ENCODE measurements around the gene GADD45A. TPM values are rescaled to one million over a fixed set of nuclear protein-coding genes. Genes with fewer than 3 reads are reported as not detected.

The GADD45A gene
- total and polyA plus RNA-seq, 9 of the 15 experiments (the other 6 are each of a cell fraction or from before 2014, with no cell fraction given), result 21.3 to 156 (median 62.1) TPM

DNA sequence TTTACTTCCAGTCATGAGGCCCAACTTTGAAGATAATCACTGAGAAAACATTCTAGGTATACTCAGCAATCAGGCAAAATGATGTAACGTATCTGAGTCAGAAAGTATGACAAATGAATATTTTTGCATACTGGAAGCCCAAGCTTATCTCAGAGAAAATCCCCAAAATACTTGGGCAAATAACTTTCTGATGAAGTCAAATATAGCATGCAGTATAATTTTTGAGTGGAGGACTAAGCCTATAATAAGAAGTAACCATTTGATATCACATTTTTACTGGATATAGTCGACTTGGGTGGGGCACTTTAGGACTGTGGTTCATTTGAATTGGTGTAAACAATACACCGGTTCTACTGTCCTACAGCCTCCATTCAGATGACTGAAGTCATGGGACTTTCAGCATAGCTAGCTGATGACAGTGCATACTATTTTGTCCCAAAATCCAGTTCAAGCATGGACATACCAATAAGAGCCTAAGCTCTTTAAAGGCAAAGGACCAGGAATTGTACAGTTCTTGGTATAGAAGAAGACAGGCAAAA lies 2.3 kb upstream of the GADD45A start (continued):
- TF ChIP-seq, protein P1, sequence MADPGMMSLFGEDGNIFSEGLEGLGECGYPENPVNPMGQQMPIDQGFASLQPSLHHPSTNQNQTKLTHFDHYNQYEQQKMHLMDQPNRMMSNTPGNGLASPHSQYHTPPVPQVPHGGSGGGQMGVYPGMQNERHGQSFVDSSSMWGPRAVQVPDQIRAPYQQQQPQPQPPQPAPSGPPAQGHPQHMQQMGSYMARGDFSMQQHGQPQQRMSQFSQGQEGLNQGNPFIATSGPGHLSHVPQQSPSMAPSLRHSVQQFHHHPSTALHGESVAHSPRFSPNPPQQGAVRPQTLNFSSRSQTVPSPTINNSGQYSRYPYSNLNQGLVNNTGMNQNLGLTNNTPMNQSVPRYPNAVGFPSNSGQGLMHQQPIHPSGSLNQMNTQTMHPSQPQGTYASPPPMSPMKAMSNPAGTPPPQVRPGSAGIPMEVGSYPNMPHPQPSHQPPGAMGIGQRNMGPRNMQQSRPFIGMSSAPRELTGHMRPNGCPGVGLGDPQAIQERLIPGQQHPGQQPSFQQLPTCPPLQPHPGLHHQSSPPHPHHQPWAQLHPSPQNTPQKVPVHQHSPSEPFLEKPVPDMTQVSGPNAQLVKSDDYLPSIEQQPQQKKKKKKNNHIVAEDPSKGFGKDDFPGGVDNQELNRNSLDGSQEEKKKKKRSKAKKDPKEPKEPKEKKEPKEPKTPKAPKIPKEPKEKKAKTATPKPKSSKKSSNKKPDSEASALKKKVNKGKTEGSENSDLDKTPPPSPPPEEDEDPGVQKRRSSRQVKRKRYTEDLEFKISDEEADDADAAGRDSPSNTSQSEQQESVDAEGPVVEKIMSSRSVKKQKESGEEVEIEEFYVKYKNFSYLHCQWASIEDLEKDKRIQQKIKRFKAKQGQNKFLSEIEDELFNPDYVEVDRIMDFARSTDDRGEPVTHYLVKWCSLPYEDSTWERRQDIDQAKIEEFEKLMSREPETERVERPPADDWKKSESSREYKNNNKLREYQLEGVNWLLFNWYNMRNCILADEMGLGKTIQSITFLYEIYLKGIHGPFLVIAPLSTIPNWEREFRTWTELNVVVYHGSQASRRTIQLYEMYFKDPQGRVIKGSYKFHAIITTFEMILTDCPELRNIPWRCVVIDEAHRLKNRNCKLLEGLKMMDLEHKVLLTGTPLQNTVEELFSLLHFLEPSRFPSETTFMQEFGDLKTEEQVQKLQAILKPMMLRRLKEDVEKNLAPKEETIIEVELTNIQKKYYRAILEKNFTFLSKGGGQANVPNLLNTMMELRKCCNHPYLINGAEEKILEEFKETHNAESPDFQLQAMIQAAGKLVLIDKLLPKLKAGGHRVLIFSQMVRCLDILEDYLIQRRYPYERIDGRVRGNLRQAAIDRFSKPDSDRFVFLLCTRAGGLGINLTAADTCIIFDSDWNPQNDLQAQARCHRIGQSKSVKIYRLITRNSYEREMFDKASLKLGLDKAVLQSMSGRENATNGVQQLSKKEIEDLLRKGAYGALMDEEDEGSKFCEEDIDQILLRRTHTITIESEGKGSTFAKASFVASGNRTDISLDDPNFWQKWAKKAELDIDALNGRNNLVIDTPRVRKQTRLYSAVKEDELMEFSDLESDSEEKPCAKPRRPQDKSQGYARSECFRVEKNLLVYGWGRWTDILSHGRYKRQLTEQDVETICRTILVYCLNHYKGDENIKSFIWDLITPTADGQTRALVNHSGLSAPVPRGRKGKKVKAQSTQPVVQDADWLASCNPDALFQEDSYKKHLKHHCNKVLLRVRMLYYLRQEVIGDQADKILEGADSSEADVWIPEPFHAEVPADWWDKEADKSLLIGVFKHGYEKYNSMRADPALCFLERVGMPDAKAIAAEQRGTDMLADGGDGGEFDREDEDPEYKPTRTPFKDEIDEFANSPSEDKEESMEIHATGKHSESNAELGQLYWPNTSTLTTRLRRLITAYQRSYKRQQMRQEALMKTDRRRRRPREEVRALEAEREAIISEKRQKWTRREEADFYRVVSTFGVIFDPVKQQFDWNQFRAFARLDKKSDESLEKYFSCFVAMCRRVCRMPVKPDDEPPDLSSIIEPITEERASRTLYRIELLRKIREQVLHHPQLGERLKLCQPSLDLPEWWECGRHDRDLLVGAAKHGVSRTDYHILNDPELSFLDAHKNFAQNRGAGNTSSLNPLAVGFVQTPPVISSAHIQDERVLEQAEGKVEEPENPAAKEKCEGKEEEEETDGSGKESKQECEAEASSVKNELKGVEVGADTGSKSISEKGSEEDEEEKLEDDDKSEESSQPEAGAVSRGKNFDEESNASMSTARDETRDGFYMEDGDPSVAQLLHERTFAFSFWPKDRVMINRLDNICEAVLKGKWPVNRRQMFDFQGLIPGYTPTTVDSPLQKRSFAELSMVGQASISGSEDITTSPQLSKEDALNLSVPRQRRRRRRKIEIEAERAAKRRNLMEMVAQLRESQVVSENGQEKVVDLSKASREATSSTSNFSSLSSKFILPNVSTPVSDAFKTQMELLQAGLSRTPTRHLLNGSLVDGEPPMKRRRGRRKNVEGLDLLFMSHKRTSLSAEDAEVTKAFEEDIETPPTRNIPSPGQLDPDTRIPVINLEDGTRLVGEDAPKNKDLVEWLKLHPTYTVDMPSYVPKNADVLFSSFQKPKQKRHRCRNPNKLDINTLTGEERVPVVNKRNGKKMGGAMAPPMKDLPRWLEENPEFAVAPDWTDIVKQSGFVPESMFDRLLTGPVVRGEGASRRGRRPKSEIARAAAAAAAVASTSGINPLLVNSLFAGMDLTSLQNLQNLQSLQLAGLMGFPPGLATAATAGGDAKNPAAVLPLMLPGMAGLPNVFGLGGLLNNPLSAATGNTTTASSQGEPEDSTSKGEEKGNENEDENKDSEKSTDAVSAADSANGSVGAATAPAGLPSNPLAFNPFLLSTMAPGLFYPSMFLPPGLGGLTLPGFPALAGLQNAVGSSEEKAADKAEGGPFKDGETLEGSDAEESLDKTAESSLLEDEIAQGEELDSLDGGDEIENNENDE (IDR thresholded peaks at IDR 0.05; ENCODE audit: low read depth, low read length), result no peak
- TF ChIP-seq COPS2 (conservative IDR thresholded peaks at IDR 0.05) (no peak), ZNF561 (CRISPR knock-in tag; conservative IDR thresholded peaks at IDR 0.05) (no peak), HDGF (IDR thresholded peaks at IDR 0.05) (no peak), SRSF1 (IDR thresholded peaks at IDR 0.05; ENCODE audit: low read depth, low read length) (no peak), CEBPG (CRISPR knock-in tag; IDR thresholded peaks at IDR 0.05) (peak; percentile 63; the same call in 1 of the 2 replicates), CEBPG (tag; conservative IDR thresholded peaks at IDR 0.05 in 1 of 2, IDR thresholded peaks at IDR 0.05 in 1 of 2) (peak; percentile 67 to 88; a peak in 3 of 4 replicates), TEAD4 (IDR thresholded peaks at IDR 0.05; ENCODE audit: low read length) (peak; percentile 67; the same call in 1 of the 2 replicates), TEAD4 (CRISPR knock-in tag; IDR thresholded peaks at IDR 0.05; ENCODE audit: borderline replicate concordance) (no peak), THRAP3 (IDR thresholded peaks at IDR 0.05; ENCODE audit: borderline replicate concordance) (no peak), SMAD4 (CRISPR knock-in tag; conservative IDR thresholded peaks at IDR 0.05) (0 out of 2 replicates have a peak, but pooled peaks have one; percentile 53), RBM17 (IDR thresholded peaks at IDR 0.05; ENCODE audit: borderline replicate concordance, low read depth, low read length) (no peak), ZNF830 (CRISPR knock-in tag; IDR thresholded peaks at IDR 0.05) (no peak), PTBP1 (IDR thresholded peaks at IDR 0.05; ENCODE audit: low read depth, low read length) (no peak)
- TF ChIP-seq, protein P2, sequence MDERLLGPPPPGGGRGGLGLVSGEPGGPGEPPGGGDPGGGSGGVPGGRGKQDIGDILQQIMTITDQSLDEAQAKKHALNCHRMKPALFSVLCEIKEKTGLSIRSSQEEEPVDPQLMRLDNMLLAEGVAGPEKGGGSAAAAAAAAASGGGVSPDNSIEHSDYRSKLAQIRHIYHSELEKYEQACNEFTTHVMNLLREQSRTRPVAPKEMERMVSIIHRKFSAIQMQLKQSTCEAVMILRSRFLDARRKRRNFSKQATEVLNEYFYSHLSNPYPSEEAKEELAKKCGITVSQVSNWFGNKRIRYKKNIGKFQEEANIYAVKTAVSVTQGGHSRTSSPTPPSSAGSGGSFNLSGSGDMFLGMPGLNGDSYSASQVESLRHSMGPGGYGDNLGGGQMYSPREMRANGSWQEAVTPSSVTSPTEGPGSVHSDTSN (CRISPR knock-in tag; IDR thresholded peaks at IDR 0.05; ENCODE audit: low read depth), result no peak
- TF ChIP-seq, protein P2 (tag; conservative IDR thresholded peaks at IDR 0.05; ENCODE audit: low read depth), result peak; percentile 58
